HFFc6 (cell line): ENCODE measurements around the gene MAP3K1. TPM values are rescaled to one million over a fixed set of nuclear protein-coding genes. Genes with fewer than 3 reads are reported as not detected.

Source experiments
- DNase-seq: peaks from one replicate; pipeline ENCODE4 v3.0.0-alpha.2; 2018
- H3K27ac Mint-ChIP-seq: 2 replicates; pipeline ENCODE4 v1.8.0; 2020; ENCODE audit warnings: mild to moderate bottlenecking, mixed read lengths
- H3K27me3 Mint-ChIP-seq: 2 replicates; pipeline ENCODE4 v1.8.0; 2021; ENCODE audit warnings: mild to moderate bottlenecking, moderate library complexity, mixed read lengths; ENCODE audit not compliant: insufficient read depth
- H3K36me3 Mint-ChIP-seq: 2 replicates; pipeline ENCODE4 v1.8.0; 2021; ENCODE audit warnings: low read depth, mixed read lengths
- H3K4me1 Mint-ChIP-seq: 2 replicates; pipeline ENCODE4 v1.8.0; 2020; ENCODE audit warnings: low read depth, mixed read lengths
- H3K4me3 Mint-ChIP-seq: 2 replicates; pipeline ENCODE4 v1.8.0; 2020; ENCODE audit warnings: mild to moderate bottlenecking, moderate library complexity, mixed read lengths
- H3K9me3 Mint-ChIP-seq: 2 replicates; pipeline ENCODE4 v1.8.0; 2020; ENCODE audit warnings: mild to moderate bottlenecking, mixed read lengths
- total RNA-seq, 6 experiments: library from RNA; stranded (reverse); fragmentation: NEBNext Ultra II Directional; extraction: Animal tissue kit (Norgen Biotek cat#: 25700); gene quantifications; 2 replicates in 1 of 6; 3 replicates in 5 of 6; pipeline ENCODE4 v1.2.3, GENCODE V29; 2021
- TF ChIP-seq, protein P1 (sequence below): fragments of 200-600 bp; sonication (generic); IDR thresholded peaks from 2 replicates; pipeline ENCODE4 v1.5.0; 2021; ENCODE audit warnings: antibody characterized with exemption, mild to moderate bottlenecking

Gene MAP3K1
- total RNA-seq, 6 experiments from 2014 or later = 3.4 to 4.7 (median 3.7) TPM

DNA sequence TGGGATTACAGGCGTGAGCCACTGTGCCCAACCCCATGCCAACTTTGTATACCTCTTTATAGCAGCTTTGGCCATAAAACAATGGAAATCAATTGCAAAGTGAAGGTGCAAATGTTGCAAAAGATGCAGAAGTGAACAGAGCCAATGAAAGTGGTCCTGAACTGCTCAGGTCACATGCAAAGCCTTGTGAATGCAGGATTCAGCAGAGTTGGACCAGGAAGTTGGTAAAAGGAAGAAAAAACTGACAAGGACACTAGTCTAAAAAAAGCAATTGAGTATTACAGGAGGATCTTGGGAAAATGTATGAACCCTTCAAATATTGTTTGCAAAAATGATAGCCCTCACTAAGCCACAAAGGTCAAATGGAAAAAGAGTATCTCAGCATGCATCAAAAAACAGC lies 4.5 kb upstream of the MAP3K1 start:
- no peak overlapping the region for H3K27ac Mint-ChIP-seq
- DNase-seq = no peak
- peaks cover 6% of the 10 kb centered on the region; the same call in 1 of the 2 replicates for H3K4me1 Mint-ChIP-seq
- peaks cover 23% of the 10 kb centered on the region for H3K27me3 Mint-ChIP-seq
- H3K4me3 Mint-ChIP-seq = no peak overlapping the region
- no peaks in the 10 kb centered on the region for H3K9me3 Mint-ChIP-seq
- TF ChIP-seq, protein P1, sequence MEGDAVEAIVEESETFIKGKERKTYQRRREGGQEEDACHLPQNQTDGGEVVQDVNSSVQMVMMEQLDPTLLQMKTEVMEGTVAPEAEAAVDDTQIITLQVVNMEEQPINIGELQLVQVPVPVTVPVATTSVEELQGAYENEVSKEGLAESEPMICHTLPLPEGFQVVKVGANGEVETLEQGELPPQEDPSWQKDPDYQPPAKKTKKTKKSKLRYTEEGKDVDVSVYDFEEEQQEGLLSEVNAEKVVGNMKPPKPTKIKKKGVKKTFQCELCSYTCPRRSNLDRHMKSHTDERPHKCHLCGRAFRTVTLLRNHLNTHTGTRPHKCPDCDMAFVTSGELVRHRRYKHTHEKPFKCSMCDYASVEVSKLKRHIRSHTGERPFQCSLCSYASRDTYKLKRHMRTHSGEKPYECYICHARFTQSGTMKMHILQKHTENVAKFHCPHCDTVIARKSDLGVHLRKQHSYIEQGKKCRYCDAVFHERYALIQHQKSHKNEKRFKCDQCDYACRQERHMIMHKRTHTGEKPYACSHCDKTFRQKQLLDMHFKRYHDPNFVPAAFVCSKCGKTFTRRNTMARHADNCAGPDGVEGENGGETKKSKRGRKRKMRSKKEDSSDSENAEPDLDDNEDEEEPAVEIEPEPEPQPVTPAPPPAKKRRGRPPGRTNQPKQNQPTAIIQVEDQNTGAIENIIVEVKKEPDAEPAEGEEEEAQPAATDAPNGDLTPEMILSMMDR = no peak
- no peaks in the 10 kb centered on the region for H3K36me3 Mint-ChIP-seq

DNA sequence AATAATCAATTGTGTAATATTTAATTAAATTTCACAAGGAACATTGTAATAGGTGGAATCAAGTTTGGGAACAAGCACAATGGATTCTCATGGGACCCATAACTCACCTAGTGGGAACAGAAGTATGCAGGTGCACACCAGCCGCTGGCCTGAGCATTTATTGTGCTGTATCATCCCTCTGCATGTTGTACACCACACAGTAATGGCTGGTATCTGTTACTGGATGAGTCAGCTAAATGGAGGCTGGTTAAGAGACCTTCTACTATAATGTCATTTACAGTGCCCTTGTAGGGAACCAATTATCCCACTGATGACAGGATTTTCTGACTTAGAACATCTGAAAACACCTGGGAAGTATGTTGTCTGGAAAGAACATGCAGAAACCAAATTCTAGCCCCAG lies 3.2 kb upstream of the MAP3K1 start:
- Mint-ChIP-seq H3K4me1 (peaks cover 9% of the 10 kb centered on the region), H3K27me3 (peaks cover 17% of the 10 kb centered on the region), H3K27ac (no peak overlapping the region), H3K36me3 (no peaks in the 10 kb centered on the region), H3K4me3 (no peak overlapping the region), H3K9me3 (no peaks in the 10 kb centered on the region)
- DNase-seq = peak; percentile 18
- TF ChIP-seq, protein P1 = no peak

DNA sequence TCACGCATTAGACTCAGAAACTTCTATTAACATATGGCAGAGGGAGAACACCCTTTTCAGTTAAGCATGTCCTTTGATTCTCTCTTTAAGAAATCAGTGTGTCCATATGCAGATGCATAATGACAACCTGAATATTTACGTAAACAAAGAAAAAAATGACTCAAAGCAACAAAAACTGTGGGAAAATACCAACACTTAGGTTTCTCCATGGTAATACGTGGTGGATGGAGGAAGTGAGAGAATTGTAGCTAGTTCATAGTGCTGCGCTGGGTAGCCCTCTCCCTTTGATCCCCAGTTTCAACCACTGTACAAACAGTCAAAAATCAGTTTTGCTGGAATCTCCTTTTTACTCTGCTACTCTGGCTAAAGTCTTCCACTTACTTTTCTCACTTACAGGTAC lies 2.0 kb upstream of the MAP3K1 start:
- Mint-ChIP-seq H3K27me3 (peaks cover 13% of the 10 kb centered on the region; the same call in 1 of the 2 replicates), H3K4me3 (no peak overlapping the region), H3K4me1 (peaks cover 17% of the 10 kb centered on the region), H3K9me3 (no peaks in the 10 kb centered on the region), H3K27ac (no peak overlapping the region), H3K36me3 (no peaks in the 10 kb centered on the region)
- DNase-seq = no peak
- TF ChIP-seq, protein P1 = no peak

DNA sequence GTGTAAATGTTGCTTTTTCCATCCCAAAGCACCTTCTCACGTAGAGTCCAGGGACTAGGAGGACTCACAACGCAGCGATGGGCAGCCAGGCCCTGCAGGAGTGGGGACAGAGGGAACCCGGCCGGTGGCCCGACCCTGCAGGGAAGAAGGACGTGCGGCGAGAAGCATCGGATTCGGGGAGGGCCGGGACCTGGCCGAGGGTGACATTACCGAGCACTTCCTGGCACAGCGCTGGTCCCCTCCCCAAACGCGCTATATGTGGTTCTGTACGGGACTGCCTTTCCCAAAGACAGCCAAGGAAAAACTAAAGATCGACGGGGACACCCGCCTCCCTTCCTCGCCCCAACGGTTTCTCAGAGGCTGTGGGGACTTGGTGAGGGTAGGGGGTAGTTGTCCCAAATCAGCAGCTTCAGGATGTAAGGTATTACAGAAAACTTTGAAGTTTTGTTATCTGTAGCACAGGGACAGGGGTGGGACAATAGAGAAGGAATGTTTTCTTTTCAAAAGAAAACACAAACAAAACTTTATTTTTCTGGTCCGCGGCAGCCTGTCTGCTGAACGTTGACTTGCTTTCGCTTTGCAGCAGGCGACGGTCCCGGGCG lies 887 bp upstream of the MAP3K1 start:
- peaks cover 29% of the 10 kb centered on the region for H3K4me1 Mint-ChIP-seq
- DNase-seq = peak; percentile 6
- no peaks in the 10 kb centered on the region for H3K36me3 Mint-ChIP-seq
- H3K27ac Mint-ChIP-seq = no peak overlapping the region
- TF ChIP-seq, protein P1 = no peak
- H3K9me3 Mint-ChIP-seq = no peaks in the 10 kb centered on the region
- H3K4me3 Mint-ChIP-seq = peak overlapping the region; percentile 88
- peaks cover 11% of the 10 kb centered on the region; the same call in 1 of the 2 replicates for H3K27me3 Mint-ChIP-seq

DNA sequence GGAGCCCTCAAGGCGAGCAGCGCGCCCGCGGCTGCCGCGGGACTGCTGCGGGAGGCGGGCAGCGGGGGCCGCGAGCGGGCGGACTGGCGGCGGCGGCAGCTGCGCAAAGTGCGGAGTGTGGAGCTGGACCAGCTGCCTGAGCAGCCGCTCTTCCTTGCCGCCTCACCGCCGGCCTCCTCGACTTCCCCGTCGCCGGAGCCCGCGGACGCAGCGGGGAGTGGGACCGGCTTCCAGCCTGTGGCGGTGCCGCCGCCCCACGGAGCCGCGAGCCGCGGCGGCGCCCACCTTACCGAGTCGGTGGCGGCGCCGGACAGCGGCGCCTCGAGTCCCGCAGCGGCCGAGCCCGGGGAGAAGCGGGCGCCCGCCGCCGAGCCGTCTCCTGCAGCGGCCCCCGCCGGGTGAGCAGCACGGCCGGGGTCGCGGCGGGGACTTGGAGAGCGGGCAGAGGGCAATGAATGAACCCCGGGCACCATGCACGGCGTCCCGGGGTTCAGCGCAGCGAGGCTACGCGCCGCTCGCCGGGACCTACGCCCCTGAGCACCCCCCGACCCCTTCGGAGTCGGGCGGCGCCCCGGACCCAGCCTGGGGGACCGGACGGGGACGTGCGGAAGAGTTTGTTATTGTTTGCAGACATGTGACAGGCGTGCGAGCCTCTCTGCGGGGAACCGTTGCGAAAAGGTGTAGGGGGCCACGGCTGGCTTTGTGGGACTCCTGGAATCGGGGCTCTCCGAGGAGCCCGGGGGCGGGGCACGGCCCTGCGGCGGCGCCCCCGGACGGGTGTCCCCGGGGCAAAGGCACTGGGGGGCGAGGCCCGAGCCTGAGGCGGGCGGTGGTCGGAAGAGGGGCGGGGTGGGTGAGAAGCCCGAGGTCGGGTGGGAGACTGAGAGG lies 553 bp downstream of the MAP3K1 start:
- Mint-ChIP-seq H3K36me3 (no peaks in the 10 kb centered on the region), H3K27me3 (peaks cover 11% of the 10 kb centered on the region; the same call in 1 of the 2 replicates), H3K4me1 (peaks cover 32% of the 10 kb centered on the region), H3K27ac (peak overlapping the region; percentile 70; the same call in 1 of the 2 replicates), H3K9me3 (no peaks in the 10 kb centered on the region), H3K4me3 (peak overlapping the region; percentile 89)
- TF ChIP-seq, protein P1 = no peak
- peak; percentile 11 for DNase-seq
